MM.1S (cell line): ENCODE results near the gene KCNJ15.

Experiments
- EZH2phosphoT487 ChIP-seq: fragments of 300-600 bp; sonication (generic); IDR thresholded peaks from 2 replicates; pipeline ENCODE4 v1.6.1; 2018; ENCODE audit warnings: antibody characterized with exemption, low read length
- TF ChIP-seq, protein P1 (sequence below): fragments of 300-600 bp; sonication (generic); IDR thresholded peaks from 2 replicates; pipeline ENCODE4 v1.5.1; 2016; ENCODE audit warnings: antibody characterized with exemption, low read length, mixed read lengths

DNA sequence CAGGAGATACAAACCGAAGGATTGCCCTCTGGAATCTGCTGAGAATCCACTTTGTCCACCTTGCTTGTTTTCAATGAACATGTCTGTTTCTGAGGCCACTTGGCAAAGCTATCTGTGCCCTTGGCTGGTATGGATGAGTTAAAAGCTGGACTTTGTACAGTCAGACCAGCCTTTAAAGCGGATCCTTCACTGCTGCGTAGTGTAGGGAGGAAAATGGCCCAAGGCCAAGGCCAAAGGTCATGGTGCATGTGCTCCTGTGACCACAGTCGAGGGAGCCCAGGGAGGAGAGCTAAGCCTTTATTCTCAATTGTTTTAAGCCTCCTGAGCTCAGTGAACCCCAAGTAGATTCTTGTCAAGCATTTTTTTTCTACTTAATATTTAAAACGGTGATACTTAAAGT, 37.0 kb downstream of the KCNJ15 start:
- TF ChIP-seq, protein P1, sequence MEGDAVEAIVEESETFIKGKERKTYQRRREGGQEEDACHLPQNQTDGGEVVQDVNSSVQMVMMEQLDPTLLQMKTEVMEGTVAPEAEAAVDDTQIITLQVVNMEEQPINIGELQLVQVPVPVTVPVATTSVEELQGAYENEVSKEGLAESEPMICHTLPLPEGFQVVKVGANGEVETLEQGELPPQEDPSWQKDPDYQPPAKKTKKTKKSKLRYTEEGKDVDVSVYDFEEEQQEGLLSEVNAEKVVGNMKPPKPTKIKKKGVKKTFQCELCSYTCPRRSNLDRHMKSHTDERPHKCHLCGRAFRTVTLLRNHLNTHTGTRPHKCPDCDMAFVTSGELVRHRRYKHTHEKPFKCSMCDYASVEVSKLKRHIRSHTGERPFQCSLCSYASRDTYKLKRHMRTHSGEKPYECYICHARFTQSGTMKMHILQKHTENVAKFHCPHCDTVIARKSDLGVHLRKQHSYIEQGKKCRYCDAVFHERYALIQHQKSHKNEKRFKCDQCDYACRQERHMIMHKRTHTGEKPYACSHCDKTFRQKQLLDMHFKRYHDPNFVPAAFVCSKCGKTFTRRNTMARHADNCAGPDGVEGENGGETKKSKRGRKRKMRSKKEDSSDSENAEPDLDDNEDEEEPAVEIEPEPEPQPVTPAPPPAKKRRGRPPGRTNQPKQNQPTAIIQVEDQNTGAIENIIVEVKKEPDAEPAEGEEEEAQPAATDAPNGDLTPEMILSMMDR = no peak
- no peak for TF ChIP-seq EZH2phosphoT487
